Aorta (tissue), 5 donors: ENCODE data around the gene ZNF506. TPM values are rescaled to one million over a fixed set of nuclear protein-coding genes. Genes with fewer than 3 reads are reported as not detected.

Experiments used
- ATAC-seq: fragments of 200-7000 bp; cut with Tn5 transposase; one replicate; pipeline ENCODE4 v1.9.1; 2022; ENCODE audit warnings: moderate library complexity; ENCODE audit not compliant: low FRiP score
- DNase-seq, 2 donors: peaks; one replicate each; pipeline ENCODE4 v3.0.0-alpha.2; 2020
- H3K27ac ChIP-seq, 2 donors: one replicate each; pipeline ENCODE4 v1.5.1; 2013; ENCODE audit warnings: low read length in 2 of 2, mild to moderate bottlenecking in 2 of 2, moderate library complexity in 2 of 2, control low read depth in 1 of 2, inconsistent platforms in 1 of 2, low read depth in 1 of 2
- H3K27me3 ChIP-seq, 2 donors: one replicate each; pipeline ENCODE4 v1.6.1; 2013; ENCODE audit warnings: control low read depth in 1 of 2, low read length in 1 of 2, mild to moderate bottlenecking in 1 of 2, moderate library complexity in 1 of 2; ENCODE audit not compliant: insufficient read depth in 2 of 2, control insufficient read depth in 1 of 2
- H3K36me3 ChIP-seq, 2 donors: one replicate each; pipeline ENCODE4 v1.6.1; 2013; ENCODE audit warnings: control low read depth in 1 of 2, low read length in 1 of 2, mild to moderate bottlenecking in 1 of 2; ENCODE audit not compliant: insufficient read depth in 2 of 2, control insufficient read depth in 1 of 2
- H3K4me1 ChIP-seq, 2 donors: one replicate each; pipeline ENCODE4 v1.6.1; 2013; ENCODE audit warnings: low read length in 2 of 2, control low read depth in 1 of 2, mild to moderate bottlenecking in 1 of 2, moderate library complexity in 1 of 2; ENCODE audit not compliant: insufficient read depth in 2 of 2, control insufficient read depth in 1 of 2
- H3K4me3 ChIP-seq, 2 donors: one replicate each; pipeline ENCODE4 v1.5.1; 2013; ENCODE audit warnings: low read length in 2 of 2, control low read depth in 1 of 2, mild to moderate bottlenecking in 1 of 2
- H3K9me3 ChIP-seq: one replicate; pipeline ENCODE4 v1.6.1; 2013; ENCODE audit warnings: mild to moderate bottlenecking, low read length; ENCODE audit not compliant: control insufficient read depth
- WGBS, 2 donors: extraction: QIAGEN DNeasy Blood & Tissue Kit; methylation state at CpG; one replicate each; pipeline ENCODE4 v1.1.7; 2013; 5-methylcytosine and 5-hydroxymethylcytosine counted together
- intact Hi-C, 2 donors: fragments of 100-400 bp; cut with DNase I; formaldehyde crosslinking; loops; one replicate each; pipeline versions ENCODE4 v1.14.2 to v1.15.0; 2022
- polyA plus RNA-seq, 2 donors: library from polyadenylated mRNA; stranded (reverse); fragments of 200-250 nt; gene quantifications; one replicate each; pipeline ENCODE4 v1.2.3, GENCODE V29; 2013
- total RNA-seq, 2 donors: library from RNA; stranded (reverse); fragmentation: NEBNext Ultra II Directional; extraction: Animal tissue kit (Norgen Biotek cat#: 25700); gene quantifications; one replicate each; pipeline ENCODE4 v1.2.1, GENCODE V29; 2021
- donor health status: healthy with polysubstance abuse.
- donor health status: Bipolar disorder and iron deficiency.
- donor health status: DM: no; HTN: no; CAD: no.
- donor health status: DM: no; HTN: no; CAD: no.
- donor health status: DM: yes; HTN: yes; CAD: no.

Gene ZNF506
- total and polyA plus RNA-seq, 4 donors, result 4.1 to 37.7 (median 18.3) TPM

DNA sequence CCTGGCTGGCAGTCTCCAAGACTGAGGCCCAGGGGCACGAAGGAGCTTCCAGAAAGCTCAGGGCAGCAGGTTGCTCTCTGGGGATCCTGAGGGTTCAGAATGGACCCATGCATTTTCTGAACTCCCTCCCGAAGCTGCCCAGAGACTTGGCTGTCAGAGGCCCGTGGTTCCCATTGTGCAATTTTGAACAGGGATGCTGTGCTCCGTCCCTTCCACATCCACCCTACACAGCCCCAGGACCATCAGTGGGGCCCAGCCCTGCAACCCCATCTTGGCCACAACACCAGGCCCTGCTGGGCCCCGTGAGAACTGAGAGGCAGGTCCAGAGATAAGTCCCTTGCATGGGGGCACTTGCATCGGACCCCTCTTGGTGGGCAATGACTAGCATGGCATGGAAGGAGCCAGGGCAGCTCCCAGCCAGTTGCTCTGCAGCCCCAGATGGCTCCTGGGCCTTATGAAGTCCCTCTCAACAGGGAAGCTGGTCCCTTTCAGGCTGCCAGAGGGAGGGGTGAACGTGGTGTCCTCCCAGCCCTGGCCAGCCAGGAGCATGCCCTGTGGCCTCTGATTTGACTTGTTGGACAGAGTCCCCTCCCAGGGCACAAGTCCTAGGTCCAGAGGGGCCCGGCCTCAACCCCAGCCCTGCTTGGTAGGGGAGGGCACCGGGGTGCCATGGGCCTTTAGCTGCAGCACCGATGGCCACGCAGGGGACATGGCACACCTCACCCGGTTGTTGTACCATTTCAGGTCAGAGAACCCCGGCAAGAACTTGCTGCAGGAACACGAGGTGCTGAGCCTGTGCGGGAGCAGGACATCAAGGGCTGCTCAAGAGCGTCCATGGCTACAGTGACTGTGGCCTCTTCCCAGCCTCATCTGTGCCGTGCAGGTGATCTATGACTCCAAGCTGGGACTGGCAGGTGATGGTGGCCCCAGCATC lies 71.4 kb downstream of the ZNF506 start:
- 83 to 85% methylated on average over 17 of the region's 17 CpGs for WGBS, 2 donors
- H3K36me3 ChIP-seq, result no peaks in the 10 kb centered on the region
- H3K27ac ChIP-seq, result no peak overlapping the region
- ATAC-seq (no peak), DNase-seq (peak in 1 of 2 donors; percentile 61)
- H3K4me1 ChIP-seq, result no peaks in the 10 kb centered on the region
- intact Hi-C loops, result no loop called here
- H3K27me3 ChIP-seq, result no peaks in the 10 kb centered on the region
- no peak overlapping the region for H3K4me3 ChIP-seq
- no peaks in the 10 kb centered on the region for H3K9me3 ChIP-seq

DNA sequence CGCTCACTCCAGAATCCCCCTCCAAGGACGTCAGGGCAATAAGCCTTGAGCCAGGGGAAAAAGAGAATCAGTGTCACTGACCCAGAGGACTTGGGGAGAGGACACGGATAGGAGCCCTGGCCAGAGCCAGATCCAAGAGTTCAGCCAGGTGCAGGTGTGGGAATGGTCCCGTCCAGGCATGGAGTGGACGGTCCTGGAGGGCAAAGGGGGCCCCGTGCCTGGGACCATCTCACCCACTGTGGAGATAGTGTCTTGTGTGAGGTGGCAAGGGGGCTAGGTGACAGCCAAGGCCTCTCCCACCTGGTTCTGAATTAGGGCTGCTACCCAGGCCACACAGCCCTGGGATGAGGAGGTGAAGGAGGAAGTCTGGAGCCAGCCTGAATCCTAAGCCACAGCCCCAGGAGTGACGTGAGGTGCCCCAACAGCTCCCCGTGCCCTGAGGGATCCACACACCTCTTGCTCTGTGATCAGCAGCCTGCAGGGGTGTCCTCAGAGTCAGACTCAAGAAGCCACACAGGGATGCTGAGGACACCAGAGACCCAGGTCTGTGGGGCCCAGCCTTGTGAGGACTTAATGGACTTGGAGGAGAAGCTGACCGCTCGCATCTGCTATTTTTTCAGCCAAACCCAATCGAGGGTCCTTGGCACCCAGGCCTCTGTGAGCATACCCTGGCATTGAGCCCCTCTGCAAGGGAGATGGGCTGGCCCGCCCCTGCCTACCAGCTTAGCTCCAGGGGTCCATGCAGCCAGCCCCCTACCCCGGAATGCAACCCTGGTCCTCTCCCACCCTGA lies 72.2 kb downstream of the ZNF506 start:
- Histone ChIP-seq H3K36me3 (no peaks in the 10 kb centered on the region), H3K27ac (no peak overlapping the region), H3K9me3 (no peaks in the 10 kb centered on the region), H3K4me1 (no peaks in the 10 kb centered on the region), H3K4me3 (no peak overlapping the region), H3K27me3 (no peaks in the 10 kb centered on the region)
- WGBS, 2 donors, result 81 to 85% methylated on average over 13 of the region's 13 CpGs
- DNase-seq, result peak in 1 of 2 donors; percentile 61
- no peak for ATAC-seq
- intact Hi-C loops, result no loop called here

DNA sequence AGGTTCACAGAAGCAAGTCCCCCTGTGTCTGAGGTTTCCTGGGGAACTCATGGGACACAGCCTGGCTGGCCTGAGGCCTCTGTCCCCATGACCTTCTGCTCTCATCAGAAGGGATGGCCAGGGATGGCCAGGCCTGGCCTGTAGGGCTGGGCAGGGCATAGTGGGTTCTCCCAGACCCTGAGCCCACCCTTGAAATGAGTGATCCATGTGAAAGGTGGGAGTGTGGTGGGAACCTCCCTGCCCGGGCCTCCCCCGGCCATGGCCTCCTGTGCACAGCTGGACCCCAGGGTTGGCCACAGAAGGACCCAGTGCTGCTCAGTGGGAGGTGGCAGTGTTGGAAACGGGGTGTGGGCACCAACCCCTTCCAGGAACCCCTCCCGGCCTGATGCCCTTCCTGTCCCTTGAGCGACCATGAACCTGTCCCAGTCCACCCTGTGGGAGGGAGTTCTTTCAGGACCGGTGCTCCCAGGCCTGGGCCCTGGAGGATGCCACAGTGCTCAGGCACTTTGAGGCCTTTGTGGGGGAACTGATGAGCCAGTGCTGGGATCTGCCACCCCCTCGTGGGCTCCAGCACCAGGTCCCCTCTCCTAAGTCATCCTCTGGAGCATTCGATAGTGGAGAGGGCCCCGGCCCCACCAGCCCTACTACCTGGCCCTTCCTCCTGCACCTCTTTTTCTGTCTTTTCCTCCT lies 73.2 kb downstream of the ZNF506 start:
- Histone ChIP-seq H3K36me3 (no peaks in the 10 kb centered on the region), H3K9me3 (no peaks in the 10 kb centered on the region), H3K4me1 (no peaks in the 10 kb centered on the region), H3K27me3 (no peaks in the 10 kb centered on the region), H3K27ac (no peak overlapping the region), H3K4me3 (no peak overlapping the region)
- 86 to 88% methylated on average over 9 of the region's 9 CpGs for WGBS, 2 donors
- DNase-seq, result peak in 1 of 2 donors; percentile 52
- intact Hi-C loops, result no loop called here
- no peak for ATAC-seq

DNA sequence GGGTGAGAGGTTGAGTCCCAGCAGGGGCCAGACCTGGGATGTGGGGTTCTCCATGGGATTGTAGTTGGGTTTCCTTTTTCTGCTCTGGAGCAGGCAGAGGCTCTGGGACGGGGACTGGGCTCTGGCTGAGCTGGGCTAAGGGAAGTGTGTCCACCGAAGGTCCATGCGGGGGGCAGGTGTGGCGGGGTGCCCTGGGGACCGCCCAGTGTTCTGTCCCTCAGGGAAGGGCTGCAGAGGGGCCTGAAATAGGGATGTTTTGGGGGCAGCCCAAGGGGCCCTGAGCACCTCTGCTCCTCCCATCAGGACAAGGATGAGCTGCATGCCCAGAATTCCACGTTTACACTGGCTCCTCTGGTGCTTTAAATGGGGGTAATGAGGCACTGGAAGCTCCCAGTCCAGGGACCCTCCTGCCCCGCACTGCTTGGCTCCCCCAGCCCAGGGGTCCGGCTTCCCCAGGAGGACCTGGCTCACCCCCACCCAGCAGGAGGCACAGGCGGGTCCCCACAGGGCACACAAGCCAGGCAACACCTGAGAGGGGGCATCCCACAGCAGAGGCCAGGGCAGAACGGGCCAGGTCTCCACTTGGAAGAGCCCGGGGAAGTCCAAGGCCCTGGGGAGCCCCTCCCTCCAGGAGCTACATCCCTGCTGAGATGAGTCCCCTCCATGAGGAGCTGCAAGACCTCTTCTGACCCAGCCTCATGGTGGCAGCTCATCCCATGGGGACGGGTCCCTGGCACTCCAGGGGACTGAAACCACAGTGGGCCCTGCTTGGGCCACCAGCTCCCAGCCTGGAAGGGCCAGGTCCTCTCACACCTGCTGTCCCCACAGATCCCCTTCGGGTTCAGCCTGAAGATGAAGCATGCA lies 74.0 kb downstream of the ZNF506 start:
- Histone ChIP-seq H3K9me3 (no peaks in the 10 kb centered on the region), H3K4me1 (no peaks in the 10 kb centered on the region), H3K27me3 (no peaks in the 10 kb centered on the region), H3K27ac (no peak overlapping the region), H3K36me3 (no peaks in the 10 kb centered on the region), H3K4me3 (no peak overlapping the region)
- ATAC-seq, result no peak
- intact Hi-C loops, result no loop called here
- DNase-seq, result peak in 1 of 2 donors; percentile 60
- 82 to 88% methylated on average over 12 to 13 of the region's 13 CpGs for WGBS, 2 donors

DNA sequence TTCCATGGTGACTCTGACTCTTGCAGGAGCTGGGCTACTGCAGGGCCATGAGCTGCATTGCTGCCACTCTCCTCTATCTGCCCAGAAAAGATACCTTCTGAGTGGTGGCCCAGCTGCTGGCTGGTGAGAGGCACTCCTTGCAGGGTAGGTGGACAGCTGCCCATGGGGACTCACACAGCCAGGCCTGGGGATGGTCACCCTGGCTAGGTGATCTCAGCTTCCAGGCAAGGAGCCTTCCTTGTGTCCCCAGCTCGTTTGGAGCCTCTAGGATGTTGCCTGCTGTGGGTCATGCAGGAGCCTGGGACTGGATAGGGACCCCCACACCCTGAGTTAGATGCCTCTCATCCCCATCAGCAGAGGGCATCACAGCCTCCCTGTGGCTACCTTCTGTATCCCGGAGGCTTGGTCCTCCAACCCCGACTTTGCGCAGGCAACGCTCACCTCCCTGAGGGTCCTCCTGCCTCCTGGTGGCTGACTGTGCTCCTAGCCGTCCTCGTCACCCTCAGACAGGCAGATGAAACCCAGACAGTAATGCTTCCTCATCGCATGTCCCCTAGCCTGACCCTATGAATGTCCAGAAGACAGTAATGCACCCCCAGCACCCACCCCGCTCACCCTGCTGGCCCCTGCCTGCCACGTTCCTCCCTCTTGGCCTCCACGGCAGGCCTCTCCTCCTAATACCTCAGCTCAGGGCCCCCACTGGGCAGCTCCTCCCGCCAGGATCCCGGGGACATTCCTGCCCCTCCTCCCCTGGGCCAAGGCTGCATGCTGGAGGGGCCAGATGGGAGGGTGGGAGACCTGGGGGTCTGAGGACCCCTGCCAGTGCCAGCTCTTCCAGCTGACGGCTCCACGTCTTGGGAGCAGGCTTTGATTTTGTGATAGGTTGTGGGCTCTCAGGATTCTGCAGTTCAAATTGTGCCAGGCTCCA lies 75.0 kb downstream of the ZNF506 start:
- intact Hi-C loops, result no loop called here
- 62 to 64% methylated on average over 15 of the region's 15 CpGs for WGBS, 2 donors
- ATAC-seq (no peak), DNase-seq (peak in 1 of 2 donors; percentile 58)
- H3K27me3 ChIP-seq, result no peaks in the 10 kb centered on the region
- no peak overlapping the region for H3K4me3 ChIP-seq
- no peaks in the 10 kb centered on the region for H3K4me1 ChIP-seq
- H3K9me3 ChIP-seq, result no peaks in the 10 kb centered on the region
- H3K36me3 ChIP-seq, result no peaks in the 10 kb centered on the region
- H3K27ac ChIP-seq, result no peak overlapping the region

DNA sequence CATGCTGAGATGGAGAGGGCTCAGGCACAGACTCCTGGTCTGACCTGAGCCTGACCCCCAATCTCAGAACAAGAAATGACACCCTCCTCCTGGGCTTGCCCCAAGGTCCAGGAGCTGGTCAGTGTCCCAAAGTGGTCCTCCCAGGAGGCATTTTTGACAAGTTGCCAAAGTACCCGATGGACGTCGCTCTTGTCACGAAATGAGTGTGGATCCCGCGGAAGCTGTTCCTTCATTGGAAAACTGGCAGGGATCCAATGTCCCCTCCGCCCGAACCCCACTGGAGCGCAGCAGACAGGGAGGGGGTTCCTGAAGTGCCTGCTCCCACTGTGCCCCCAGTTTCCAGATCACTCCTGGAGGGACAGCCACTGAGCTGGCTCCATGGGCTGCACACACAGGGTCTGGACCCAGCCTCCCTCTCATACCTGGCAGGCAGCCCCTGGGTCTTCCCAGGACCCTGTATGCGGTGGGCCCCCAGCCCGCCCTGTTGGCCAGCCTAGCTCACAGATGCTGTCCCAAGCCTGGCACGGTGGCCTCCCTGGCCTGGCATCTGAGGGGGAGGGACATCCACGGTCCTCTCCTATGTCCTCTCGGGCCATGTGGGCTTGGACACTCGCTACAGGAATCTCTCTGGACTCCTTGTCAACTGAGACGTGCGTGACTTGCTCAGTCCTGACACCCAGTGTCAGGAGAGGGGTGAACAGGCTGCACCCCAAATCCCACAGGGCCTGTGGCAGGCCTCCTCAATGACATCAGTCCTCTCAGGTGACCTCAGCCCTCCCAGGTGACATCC lies 75.9 kb downstream of the ZNF506 start:
- H3K27me3 ChIP-seq, result no peaks in the 10 kb centered on the region
- no peak overlapping the region for H3K27ac ChIP-seq
- no peaks in the 10 kb centered on the region for H3K9me3 ChIP-seq
- ATAC-seq (no peak), DNase-seq (peak in 1 of 2 donors; percentile 70)
- WGBS, 2 donors, result 71 to 75% methylated on average over 17 of the region's 17 CpGs
- no peaks in the 10 kb centered on the region for H3K36me3 ChIP-seq
- no peaks in the 10 kb centered on the region for H3K4me1 ChIP-seq
- no peak overlapping the region for H3K4me3 ChIP-seq
- intact Hi-C loops, result no loop called here

DNA sequence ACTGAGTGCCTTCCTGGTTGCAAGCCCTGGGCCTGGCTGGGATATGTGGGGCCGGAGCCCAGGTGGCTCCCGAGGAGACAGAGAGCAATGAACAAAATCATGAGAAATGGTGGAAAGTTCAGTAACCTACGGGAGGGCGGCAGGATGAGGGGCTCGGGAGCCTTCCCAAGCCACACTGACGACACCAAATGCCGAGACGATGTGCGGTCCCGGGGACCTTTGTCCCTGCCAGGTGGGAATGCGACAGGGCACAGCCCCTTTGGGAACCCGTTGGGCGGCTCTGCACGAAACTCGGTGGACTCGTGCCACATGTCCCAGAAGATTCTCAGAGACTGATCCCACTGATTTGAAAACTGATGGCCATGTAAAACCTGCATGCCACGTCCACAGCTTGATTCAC lies 76.9 kb downstream of the ZNF506 start:
- WGBS, 2 donors, result 88 to 90% methylated on average over 17 of the region's 17 CpGs
- intact Hi-C loops, result no loop called here
- peak in 1 of 2 donors; percentile 61 for DNase-seq
- no peaks in the 10 kb centered on the region for H3K9me3 ChIP-seq
- H3K4me1 ChIP-seq, result no peaks in the 10 kb centered on the region
- no peak overlapping the region for H3K27ac ChIP-seq
- no peak overlapping the region for H3K4me3 ChIP-seq
- no peaks in the 10 kb centered on the region for H3K36me3 ChIP-seq
- no peak for ATAC-seq
- H3K27me3 ChIP-seq, result no peaks in the 10 kb centered on the region
